GM13977 (cell line): Measurements from ENCODE around the gene PTGDS.

Experiments used
- DNase-seq: peaks from one replicate; pipeline ENCODE4 v3.0.0; 2012; ENCODE audit warnings: low spot score
- in situ Hi-C: fragments of 300-500 bp; cut with MboI; formaldehyde crosslinking; loops from one replicate; pipeline ENCODE4 v1.12.0; 2022; ENCODE audit warnings: low sequenced_read_pairs, low pct_unique_long_range_greater_than_20kb, mixed read lengths, inconsistent platforms; ENCODE audit not compliant: unreplicated experiment
- TF ChIP-seq, protein P1 (sequence below): IDR thresholded peaks from 2 replicates; pipeline ENCODE4 v1.5.1; 2012; ENCODE audit warnings: mild to moderate bottlenecking, control low read depth; ENCODE audit not compliant: insufficient read depth; ENCODE audit errors: extremely low read depth, missing control alignments

PTGDS gene

DNA sequence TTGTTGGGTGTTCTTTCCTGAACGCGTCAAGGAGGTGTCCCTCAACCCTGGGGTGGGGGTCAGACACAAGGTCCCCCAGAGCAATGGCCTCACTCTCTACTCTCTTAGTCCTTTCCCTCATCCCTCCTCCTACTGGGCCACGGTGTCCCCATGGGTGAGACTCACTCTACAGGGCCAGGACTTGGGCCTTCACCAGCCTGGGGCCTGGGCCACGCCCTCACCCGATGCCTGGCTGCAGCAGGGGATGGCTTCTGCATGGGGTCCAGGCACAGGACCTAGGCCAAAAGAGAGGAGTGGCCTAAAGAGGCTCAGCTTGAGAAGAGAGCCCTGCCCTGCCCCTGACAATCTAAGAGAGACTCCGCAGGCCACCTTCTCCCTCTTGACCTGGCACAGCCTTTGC is 19.4 kb upstream of the PTGDS start:
- no peak for DNase-seq
- TF ChIP-seq, protein P1, sequence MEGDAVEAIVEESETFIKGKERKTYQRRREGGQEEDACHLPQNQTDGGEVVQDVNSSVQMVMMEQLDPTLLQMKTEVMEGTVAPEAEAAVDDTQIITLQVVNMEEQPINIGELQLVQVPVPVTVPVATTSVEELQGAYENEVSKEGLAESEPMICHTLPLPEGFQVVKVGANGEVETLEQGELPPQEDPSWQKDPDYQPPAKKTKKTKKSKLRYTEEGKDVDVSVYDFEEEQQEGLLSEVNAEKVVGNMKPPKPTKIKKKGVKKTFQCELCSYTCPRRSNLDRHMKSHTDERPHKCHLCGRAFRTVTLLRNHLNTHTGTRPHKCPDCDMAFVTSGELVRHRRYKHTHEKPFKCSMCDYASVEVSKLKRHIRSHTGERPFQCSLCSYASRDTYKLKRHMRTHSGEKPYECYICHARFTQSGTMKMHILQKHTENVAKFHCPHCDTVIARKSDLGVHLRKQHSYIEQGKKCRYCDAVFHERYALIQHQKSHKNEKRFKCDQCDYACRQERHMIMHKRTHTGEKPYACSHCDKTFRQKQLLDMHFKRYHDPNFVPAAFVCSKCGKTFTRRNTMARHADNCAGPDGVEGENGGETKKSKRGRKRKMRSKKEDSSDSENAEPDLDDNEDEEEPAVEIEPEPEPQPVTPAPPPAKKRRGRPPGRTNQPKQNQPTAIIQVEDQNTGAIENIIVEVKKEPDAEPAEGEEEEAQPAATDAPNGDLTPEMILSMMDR = no peak
- in situ Hi-C loops = no loop called here

DNA sequence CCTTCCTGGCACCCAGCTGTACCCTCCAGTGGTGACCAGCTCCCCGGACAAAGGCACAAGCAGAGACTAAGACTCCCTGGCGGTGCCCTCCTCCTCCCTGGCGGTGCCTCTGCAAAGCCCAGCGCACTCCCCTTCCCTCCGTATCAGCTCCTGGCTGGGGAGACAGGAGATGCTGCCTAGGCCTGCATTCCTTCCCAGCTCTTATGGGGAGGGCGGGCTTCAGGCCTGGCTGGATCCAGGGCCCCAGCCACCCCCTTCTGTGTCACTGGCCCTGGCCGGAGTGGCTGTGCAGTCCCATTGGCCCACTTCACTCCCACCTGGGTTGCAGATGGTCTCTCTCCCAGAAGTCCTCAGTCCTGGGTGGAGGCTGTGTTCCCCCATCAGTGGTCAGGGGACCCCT is 18.8 kb upstream of the PTGDS start:
- TF ChIP-seq, protein P1 = no peak
- in situ Hi-C loops = no loop called here
- DNase-seq = no peak

DNA sequence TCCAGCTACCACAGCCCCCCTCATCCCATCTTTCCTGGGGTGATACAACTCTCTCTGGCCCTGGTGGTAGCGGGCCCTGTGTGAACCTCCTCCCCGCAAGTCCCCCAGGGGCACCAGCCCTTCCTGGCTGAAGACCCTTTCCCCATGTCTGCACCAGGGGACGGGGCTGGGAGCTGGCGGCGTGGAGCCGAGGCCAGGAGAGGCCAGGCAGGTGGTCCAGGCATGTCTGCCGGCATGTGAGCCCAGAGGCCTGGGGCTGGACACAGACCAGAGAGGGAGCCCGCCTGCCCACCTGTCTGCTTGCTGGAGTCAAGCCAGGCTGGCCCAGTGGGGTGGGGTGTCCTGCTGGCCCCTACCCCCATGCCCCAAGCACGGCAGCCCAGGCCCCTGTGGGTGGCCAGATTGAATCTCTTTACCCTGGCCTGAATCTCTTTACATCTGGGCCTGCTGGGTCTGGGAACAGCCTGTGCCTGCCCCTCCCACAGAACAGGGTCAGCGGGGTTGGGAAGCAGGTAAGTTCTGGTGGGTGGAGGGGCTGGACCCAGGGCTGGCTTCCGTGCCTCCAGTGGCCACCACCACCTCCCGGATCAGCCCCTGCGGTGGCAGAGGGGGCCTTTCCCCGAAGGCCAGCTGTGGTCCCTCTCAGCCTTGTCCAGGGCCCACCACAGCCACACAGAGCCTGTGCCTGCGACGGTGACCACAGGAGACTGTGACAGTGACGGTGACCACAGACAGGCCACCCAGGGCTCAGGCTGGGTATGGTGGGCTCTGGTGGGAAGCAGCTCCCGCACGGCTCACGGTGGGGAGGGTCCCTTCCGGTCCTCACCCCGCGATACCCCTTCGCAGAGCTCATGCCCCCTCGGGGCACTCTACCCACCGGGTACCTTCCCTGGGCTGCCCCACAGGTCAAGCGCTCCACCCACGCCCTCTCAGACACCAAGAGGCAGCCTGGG is 18.1 kb upstream of the PTGDS start:
- no peak for DNase-seq
- TF ChIP-seq, protein P1 = no peak
- in situ Hi-C loops = no loop called here

DNA sequence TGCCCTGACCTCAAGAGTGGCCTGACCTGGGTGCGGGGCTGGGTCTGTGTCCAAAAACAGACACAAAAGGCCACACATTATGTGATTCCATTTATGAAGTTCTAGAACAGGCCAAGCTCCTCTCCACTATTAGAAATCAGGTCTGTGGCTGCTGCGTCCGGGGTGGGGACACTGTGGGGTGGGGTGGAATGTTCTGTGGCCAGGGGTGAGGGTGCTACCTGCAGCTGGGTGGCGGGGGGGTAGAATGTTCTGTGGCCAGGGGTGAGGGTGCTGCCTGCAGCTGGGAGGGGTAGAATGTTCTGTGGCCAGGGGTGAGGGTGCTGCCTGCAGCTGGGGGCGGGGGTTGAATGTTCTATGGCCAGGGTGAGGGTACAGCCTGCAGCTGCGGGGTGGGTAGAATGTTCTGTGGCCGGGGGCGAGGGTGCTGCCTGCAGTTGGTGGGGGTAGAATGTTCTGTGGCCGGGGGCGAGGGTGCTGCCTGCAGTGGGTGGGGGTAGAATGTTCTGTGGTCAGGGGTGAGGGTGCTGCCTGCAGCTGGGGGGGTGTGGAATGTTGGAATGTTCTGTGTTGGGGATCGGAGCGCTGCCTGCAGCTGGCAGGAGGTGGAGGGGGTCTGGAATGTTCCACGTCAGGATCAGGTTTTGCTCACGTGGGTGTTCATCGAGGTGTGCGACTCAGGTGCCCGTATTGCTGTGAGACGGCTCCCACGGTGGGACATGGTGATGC is 16.9 kb upstream of the PTGDS start:
- TF ChIP-seq, protein P1 = no peak
- DNase-seq = no peak
- in situ Hi-C loops = no loop called here

DNA sequence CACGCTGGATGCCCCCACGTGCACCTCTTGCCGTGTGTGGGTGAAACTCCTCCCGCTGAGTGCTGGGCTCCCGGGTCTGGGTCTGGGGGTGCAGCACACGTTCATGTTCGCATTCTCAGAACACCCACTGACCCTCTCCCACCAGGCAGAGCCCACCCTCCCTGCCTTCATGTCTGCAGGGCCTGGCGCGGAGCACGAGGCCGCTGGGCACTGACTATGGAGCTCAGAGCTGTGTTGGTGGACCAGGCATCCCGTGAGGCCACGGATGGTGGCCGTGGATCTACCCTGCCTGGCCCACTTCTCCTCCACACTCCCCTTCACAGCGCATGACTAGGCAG is 16.4 kb upstream of the PTGDS start:
- TF ChIP-seq, protein P1 = no peak
- in situ Hi-C loops = no loop called here

DNA sequence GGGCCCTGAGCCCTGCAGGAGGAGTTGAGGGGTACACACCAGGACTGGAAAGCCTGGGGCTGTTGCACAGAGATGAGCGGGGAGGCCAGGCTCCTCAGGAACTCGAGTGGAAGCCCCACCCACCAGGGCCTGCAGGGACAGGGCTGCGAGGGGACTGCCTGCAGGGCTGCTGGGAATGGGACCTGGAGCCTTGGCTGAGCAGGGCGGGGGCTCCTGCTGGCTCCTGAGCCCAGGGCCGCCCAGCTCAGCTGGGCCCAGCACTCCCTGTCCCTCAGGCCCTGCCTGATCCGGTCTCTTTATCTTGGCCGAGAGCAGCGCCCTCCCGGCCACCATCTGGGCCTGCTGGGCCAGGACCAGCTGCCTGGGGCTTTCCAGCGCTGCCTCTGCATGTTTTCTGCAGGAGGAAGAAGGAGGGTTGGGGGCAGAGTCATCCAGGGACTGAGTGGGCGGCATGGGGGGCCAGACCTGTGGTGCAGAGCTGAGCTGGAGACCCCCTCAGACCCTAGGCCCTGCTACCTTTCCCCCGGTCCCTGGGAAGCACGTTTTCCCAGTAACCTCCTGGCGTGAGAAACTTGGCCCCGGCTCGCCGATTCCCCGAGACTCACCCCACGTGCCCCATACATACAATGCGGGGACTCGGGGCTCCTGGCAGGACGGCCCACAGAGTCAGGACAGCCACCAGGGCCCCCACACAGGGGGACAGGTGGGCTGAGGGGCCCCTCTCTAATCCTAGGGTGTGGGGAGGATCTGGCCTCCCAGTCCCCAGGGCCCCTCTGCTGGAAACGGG is 15.8 kb upstream of the PTGDS start:
- TF ChIP-seq, protein P1 = no peak
- DNase-seq = no peak
- in situ Hi-C loops = no loop called here

More for the DNA sequence above, 16.4 kb upstream of the PTGDS start:
- DNase-seq = no peak
